Uterus (tissue), 4 donors: ENCODE data around the gene BCOR. TPM values are rescaled to one million over a fixed set of nuclear protein-coding genes. Genes with fewer than 3 reads are reported as not detected.

ENCODE experiments used
- DNase-seq, 2 donors: peaks; one replicate each; pipeline ENCODE4 v3.0.0-alpha.2; 2019 to 2020
- H3K27ac ChIP-seq, 2 donors: fragments of 200-600 bp; sonication (generic); 1 replicate in 1 of 2; 2 replicates in 1 of 2; pipeline ENCODE4 v1.5.1; 2016 to 2018
- H3K27me3 ChIP-seq, 2 donors: fragments of 200-600 bp; sonication (generic); one replicate each; pipeline ENCODE4 v1.5.1; 2018 to 2019; ENCODE audit warnings: control low read depth in 1 of 2
- H3K36me3 ChIP-seq, 2 donors: fragments of 200-600 bp; sonication (generic); one replicate each; pipeline ENCODE4 v1.5.1; 2019; ENCODE audit warnings: control low read depth in 1 of 2
- H3K4me1 ChIP-seq, 2 donors: fragments of 200-600 bp; sonication (generic); one replicate each; pipeline ENCODE4 v1.5.1; 2018 to 2019; ENCODE audit warnings: control low read depth in 1 of 2
- H3K4me3 ChIP-seq, 2 donors: fragments of 200-600 bp; sonication (generic); 1 replicate in 1 of 2; 2 replicates in 1 of 2; pipeline ENCODE4 v1.5.1; 2018 to 2019; ENCODE audit warnings: mild to moderate bottlenecking in 1 of 2
- H3K9me3 ChIP-seq, 2 donors: fragments of 200-600 bp; sonication (generic); one replicate each; pipeline ENCODE4 v1.5.1; 2019; ENCODE audit warnings: control low read depth in 1 of 2
- POLR2A ChIP-seq, 2 donors: fragments of 450-650 bp; IDR thresholded peaks; one replicate each; pipeline ENCODE4 v1.6.1; 2016; ENCODE audit warnings: antibody characterized with exemption in 2 of 2, mild to moderate bottlenecking in 1 of 2, moderate library complexity in 1 of 2
- intact Hi-C: fragments of 100-400 bp; cut with DNase I; formaldehyde crosslinking; loops from one replicate; pipeline ENCODE4 v1.15.1; 2023; ENCODE audit warnings: low total_unique reads
- total RNA-seq, 4 donors: library from RNA; depleted of rRNA in 3 of 4; stranded (reverse); fragments of >200 nt in 3 of 4; gene quantifications; one replicate each; pipeline versions ENCODE4 v1.1.0 to v1.2.4, GENCODE V29; 2014 to 2023
- TF ChIP-seq, protein P1 (sequence below), 4 experiments: fragments of 200-600 bp in 2 of 4; fragments of 450-650 bp in 2 of 4; sonication (generic) in 2 of 4; IDR thresholded peaks; one replicate each; pipeline ENCODE4 v1.5.1; 2016 to 2019; ENCODE audit warnings: antibody characterized with exemption in 4 of 4, mild to moderate bottlenecking in 2 of 4, moderate library complexity in 1 of 4
- donor health status: DM: yes; HTN: yes; CAD: no.

The BCOR gene
- total RNA-seq, 4 donors from 2014 or later: 10.0 to 42.4 (median 26.4) TPM

GRCh38 chrX:40063555-40063954, 34.2 kb downstream of the BCOR start:
- Histone ChIP-seq H3K27me3 (no peaks in the 10 kb centered on the region), H3K4me1 (no peaks in the 10 kb centered on the region), H3K4me3 (no peak overlapping the region), H3K36me3 (no peaks in the 10 kb centered on the region), H3K9me3 (no peaks in the 10 kb centered on the region), H3K27ac (no peak overlapping the region)
- intact Hi-C loops: no loop called here
- TF ChIP-seq, protein P1, sequence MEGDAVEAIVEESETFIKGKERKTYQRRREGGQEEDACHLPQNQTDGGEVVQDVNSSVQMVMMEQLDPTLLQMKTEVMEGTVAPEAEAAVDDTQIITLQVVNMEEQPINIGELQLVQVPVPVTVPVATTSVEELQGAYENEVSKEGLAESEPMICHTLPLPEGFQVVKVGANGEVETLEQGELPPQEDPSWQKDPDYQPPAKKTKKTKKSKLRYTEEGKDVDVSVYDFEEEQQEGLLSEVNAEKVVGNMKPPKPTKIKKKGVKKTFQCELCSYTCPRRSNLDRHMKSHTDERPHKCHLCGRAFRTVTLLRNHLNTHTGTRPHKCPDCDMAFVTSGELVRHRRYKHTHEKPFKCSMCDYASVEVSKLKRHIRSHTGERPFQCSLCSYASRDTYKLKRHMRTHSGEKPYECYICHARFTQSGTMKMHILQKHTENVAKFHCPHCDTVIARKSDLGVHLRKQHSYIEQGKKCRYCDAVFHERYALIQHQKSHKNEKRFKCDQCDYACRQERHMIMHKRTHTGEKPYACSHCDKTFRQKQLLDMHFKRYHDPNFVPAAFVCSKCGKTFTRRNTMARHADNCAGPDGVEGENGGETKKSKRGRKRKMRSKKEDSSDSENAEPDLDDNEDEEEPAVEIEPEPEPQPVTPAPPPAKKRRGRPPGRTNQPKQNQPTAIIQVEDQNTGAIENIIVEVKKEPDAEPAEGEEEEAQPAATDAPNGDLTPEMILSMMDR (IDR thresholded peaks at IDR 0.05): no peak
- TF ChIP-seq POLR2A (IDR thresholded peaks at IDR 0.05): no peak
- no peak for DNase-seq

GRCh38 chrX:40062525-40063155, 35.1 kb downstream of the BCOR start:
- no peak overlapping the region for H3K4me3 ChIP-seq
- no peak overlapping the region for H3K27ac ChIP-seq
- H3K4me1 ChIP-seq: no peaks in the 10 kb centered on the region
- intact Hi-C loops: no loop called here
- H3K27me3 ChIP-seq: no peaks in the 10 kb centered on the region
- H3K9me3 ChIP-seq: no peaks in the 10 kb centered on the region
- DNase-seq: peak in 1 of 2 donors; percentile 31
- TF ChIP-seq, protein P1 (IDR thresholded peaks at IDR 0.05): no peak
- TF ChIP-seq POLR2A (IDR thresholded peaks at IDR 0.05): no peak
- no peaks in the 10 kb centered on the region for H3K36me3 ChIP-seq

GRCh38 chrX:40061871-40062524, 35.8 kb downstream of the BCOR start:
- Histone ChIP-seq H3K4me3 (no peak overlapping the region), H3K27me3 (no peaks in the 10 kb centered on the region), H3K9me3 (no peaks in the 10 kb centered on the region), H3K4me1 (no peaks in the 10 kb centered on the region), H3K27ac (no peak overlapping the region), H3K36me3 (no peaks in the 10 kb centered on the region)
- intact Hi-C loops: no loop called here
- no peak for DNase-seq
- TF ChIP-seq POLR2A (IDR thresholded peaks at IDR 0.05): no peak
- TF ChIP-seq, protein P1 (IDR thresholded peaks at IDR 0.05): no peak

DNA sequence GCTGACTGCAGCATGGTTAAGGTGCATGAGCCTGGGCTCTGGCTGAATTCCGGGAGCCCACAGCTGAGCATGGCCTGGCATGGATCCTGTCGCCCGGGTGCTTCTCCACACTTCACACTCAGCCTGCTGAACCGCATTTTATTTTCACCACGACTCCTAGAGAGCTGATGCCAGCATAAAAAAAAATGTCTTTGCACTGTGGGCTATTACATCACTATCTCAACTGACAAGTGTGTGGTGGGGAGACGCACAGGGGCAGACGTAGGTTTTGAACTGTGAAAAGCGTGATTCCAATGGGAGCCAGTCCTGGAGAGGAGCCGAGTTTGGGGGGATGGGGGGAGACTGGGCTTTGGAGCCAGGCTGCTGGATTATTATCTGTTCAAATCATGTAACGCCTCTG, 36.8 kb downstream of the BCOR start:
- H3K4me3 ChIP-seq: no peak overlapping the region
- no peak for TF ChIP-seq POLR2A (IDR thresholded peaks at IDR 0.05)
- TF ChIP-seq, protein P1 (IDR thresholded peaks at IDR 0.05): no peak
- H3K9me3 ChIP-seq: no peaks in the 10 kb centered on the region
- H3K27ac ChIP-seq: no peak overlapping the region
- intact Hi-C loops: no loop called here
- no peak for DNase-seq
- H3K27me3 ChIP-seq: no peaks in the 10 kb centered on the region
- no peaks in the 10 kb centered on the region for H3K4me1 ChIP-seq
- no peaks in the 10 kb centered on the region for H3K36me3 ChIP-seq

DNA sequence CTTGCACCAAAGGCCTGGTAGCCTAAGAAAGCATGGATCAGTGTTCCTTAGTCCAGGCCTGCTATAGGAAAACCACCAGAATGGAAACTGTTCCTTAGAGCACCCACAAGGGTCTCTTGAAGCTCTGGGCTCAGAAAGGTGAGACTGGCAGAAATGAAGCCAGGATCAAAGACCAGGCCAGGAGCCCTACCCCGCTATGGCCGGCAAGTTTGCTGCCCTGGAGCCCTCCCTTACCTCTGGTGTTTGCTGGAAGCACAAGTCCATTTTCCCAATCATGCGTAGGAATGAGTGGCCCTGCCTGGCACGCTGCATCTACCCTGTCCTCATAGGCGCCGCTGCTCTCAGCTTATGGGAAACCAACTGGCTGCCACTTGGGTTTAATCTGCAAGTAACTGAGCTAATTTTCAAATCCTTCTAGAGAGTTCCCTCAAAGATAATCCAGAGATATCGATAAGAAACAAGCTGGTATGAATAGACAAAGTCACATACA, 37.4 kb downstream of the BCOR start:
- Histone ChIP-seq H3K36me3 (no peaks in the 10 kb centered on the region), H3K27me3 (no peaks in the 10 kb centered on the region), H3K9me3 (no peaks in the 10 kb centered on the region), H3K4me3 (no peak overlapping the region), H3K4me1 (no peaks in the 10 kb centered on the region), H3K27ac (no peak overlapping the region)
- DNase-seq: no peak
- TF ChIP-seq, protein P1 (IDR thresholded peaks at IDR 0.05): no peak
- no peak for TF ChIP-seq POLR2A (IDR thresholded peaks at IDR 0.05)
- intact Hi-C loops: no loop called here
